SIG-M5 treated with dmso at 0.1 percent for 504 hours (cell line): ENCODE results near the gene ZNF280D.
"Not testable (repeated sequence)": the region's sequence is repeated elsewhere in the genome, so short reads cannot be mapped to it uniquely, and the experiment has no call there.

Experiments used
- DNase-seq: peaks from one replicate; lab custom pipeline; 2025; ENCODE audit not compliant: unreplicated experiment; lab: John Stamatoyannopoulos, UW

Gene ZNF280D

DNA sequence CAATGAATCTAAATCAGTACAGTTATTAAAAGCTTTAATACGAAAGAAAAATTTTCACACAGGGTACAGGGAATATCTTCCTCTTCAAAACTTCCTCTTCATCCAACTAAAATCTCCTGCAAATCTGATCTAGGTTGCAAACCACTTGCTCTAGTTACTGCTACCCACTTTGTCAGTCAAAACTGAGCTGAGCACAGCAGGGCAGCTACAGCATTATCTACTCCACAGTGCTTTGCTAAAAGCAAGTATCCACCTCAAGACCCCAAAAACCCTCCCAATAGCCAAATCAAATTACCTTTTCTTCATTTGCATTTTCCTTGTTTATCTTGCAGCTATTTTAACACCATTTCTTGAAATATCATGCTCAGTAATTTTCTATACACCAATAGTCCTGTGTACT lies 14.7 kb downstream of the ZNF280D start:
- DNase-seq = no peak

DNA sequence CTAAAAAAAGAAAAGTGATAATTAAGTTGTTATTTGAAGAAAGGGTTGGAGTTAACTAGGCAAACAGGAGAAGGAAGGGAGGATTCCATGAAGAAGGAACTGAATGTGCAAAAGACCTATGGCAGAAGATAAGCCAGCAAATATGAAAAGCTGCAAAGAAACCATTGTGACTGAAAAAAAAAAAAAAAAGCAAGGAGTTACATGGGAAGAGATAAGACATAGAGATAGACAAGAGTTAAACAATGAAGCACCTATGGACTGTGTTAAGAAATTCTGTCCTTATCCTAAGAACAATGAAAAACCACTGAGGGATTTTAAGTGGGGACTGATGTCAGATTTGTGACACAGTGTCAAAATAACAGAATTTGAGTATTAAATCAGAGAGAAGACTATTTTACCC lies 17.0 kb downstream of the ZNF280D start:
- no peak for DNase-seq

DNA sequence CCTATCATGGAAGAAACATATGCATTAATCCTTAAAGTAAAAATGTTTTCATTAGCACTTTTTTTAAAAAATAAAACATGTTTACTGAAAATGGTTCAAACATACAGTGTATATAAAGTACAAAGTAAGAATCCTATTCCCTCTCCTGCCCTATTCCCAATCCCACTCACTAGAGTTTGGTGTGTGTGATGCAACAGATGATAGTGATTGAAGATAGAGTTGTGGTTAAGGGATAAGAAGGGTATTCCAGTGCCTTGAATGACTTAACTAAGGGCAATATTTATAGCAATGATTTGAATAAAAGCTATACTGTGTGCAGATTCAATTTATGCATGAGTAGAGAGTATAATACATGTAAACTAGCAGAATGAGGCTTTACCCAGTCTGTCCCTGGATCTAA lies 18.1 kb downstream of the ZNF280D start:
- DNase-seq = no peak

DNA sequence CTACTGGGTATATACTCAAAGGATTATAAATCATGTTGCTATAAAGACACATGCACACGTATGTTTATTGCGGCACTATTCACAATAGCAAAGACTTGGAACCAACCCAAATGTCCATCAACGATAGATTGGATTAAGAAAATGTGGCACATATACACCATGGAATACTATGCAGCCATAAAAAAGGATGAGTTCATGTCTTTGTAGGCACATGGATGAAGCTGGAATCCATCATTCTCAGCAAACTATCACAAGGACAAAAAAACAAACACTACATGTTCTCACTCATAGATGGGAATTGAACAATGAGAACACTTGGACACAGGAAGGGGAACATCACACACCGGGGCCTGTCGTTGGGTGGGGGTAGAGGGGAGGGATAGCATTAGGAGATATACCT lies 23.8 kb downstream of the ZNF280D start:
- DNase-seq = not testable (repeated sequence)

DNA sequence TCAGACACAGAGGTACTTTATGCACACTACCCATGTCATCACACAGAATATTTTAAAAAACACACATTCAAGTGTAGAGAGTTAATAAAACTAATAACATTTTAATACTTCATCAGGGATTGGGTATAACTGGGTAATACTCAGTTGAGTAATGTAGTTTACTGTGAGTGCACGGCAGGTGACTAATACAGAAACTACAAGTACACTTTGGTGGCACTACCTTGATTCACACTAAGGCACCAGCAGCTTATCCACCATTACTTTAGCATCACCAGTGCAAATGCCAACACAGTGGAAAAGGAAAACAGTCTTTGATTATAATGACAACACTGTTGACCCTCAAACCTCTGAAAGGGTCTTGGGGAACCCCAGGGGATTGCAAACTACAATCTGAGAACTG lies 33.6 kb downstream of the ZNF280D start:
- DNase-seq = no peak

DNA sequence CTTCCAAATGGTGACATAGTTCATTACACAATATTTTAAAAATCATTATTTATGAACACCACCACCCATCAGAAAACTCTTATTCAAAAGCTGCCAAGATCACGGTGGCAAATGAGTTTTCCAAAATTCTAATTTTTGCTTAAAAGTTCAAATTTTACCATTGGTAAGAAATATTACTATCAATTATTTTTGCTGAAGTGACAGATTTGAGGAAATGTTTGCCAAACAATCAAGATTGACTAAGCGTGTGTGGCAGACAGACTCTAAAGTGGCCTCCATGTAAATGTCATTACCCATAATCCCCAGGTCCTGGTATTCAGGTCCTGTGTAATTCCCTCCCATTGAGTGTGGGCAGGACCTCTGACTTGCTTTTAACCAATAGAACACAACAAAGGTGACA lies 35.0 kb downstream of the ZNF280D start:
- no peak for DNase-seq

DNA sequence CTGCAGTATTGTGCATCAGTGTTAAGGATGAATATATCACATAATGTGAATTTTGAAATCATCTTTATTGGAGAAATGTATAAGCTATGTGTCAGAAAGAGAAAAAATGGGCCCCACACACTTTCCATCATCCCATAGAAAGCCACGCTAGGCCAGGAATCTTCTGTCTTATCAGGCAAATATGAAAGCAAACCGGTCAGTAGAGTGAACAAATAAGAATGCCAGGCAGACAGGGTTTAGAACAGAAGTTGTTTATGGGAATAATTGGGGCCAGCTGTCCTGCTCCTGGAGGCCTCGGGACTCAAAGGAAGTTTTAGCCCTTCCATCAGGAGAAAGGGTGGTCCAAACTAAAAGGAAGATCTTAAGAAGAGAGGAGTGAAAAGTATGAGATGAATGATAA lies 39.5 kb downstream of the ZNF280D start:
- DNase-seq = no peak

DNA sequence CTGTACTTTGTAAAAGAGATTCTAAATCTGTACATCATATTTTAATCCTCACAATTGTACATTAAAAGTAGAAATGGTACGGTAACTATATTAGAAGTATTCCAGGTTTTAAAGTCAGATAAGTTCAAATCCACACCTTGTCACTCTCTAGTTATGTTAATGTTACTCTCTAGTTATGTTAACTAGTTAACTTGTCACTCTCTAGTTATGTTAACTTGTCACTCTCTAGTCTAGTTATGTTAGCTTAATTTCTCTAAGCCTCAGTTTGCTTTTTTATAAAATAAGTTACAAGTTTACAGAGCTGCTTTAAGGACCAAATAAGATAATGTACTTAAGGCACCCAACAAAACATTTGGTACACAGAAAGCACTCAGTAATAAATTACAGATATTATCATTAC lies 42.6 kb downstream of the ZNF280D start:
- no peak for DNase-seq

DNA sequence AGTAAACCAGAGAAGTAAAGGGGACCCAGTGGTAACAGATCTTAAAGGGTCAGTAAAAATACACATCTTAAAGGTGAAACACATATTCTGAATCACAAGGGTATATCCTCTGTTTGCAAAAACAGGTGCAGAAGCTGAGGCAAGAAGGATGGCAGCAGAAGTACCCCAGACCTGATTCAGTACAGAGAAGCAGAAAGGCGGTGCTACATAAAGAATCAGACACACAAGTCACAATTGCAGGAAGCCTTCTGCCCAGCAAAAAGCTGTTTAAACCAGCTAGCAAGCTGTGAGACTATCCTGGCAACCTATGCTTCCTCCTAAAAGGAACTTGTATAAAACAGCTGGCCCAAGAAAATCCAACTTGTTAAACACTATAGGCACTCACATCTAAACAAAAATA lies 49.4 kb downstream of the ZNF280D start:
- no peak for DNase-seq

DNA sequence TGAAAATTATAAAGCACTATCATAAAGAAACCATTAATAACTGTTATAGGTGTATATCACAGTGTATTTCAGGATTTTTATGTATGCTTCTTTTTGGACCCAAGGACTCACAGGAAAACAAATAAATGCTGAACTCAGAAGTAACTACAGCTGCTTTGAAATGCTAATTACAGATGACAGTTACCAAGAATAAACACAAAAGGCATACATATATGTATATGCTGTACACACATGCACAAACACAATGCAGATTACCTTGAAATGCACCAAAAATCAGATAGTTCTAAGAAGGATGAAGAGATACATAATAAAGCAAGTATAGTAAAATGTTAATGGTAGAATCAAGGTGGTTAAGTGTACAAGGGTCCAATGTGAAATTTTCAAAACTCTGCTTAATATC lies 52.2 kb downstream of the ZNF280D start:
- DNase-seq = no peak

DNA sequence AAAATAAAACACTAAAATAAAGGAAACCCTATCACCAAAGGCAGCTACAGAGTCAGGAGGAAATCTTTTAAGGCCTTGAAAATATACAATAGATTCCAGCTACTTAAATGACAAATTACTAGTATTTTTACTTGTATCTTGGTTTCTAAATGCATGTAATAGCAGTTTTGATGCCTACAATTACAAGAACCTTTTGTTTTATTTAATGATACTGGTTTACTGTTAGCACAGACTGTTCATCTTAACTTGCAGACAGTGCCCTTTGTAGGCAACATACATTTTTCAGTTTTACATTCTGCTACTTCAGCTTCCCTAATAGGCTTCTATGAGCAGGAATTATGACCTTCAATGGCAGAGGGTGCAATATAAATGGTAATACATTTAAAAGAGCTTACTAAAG lies 54.1 kb downstream of the ZNF280D start:
- no peak for DNase-seq

DNA sequence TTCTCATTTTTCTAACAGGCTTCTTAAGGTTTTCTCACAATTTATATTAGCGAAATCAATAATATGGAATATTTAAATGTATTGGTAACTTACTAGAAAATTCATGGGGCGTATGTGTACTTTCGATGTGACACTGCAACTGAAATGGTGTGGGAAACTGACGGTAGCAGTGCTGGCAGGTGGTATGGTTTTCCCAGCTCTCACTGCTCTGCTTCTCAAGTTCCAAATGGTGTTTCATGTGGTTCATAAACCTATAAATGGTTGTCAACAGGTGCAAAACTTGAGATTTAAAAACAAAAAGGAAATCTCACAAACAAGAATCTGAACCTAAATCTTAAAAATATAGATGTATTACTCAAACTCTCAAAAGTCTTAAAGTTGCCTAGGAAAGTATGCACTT lies 54.7 kb downstream of the ZNF280D start:
- no peak for DNase-seq

DNA sequence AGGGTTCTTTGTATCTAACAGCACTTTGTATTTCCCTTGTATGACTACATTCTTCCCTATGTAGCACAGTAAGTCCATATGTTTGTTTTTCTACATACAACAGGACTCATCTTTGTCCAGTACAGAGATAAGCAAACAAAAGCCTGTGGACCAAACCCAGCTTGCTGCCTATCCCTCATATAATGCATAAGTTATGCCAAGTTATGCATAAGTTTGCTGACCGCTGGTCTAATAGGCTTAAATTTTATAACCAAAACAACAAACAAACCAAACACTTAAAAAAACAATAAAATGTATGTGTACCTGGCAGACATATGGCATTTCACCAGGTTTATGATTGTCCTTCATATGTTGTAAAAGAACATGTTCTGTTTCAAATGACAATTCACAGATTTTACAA lies 56.0 kb downstream of the ZNF280D start:
- DNase-seq = no peak

DNA sequence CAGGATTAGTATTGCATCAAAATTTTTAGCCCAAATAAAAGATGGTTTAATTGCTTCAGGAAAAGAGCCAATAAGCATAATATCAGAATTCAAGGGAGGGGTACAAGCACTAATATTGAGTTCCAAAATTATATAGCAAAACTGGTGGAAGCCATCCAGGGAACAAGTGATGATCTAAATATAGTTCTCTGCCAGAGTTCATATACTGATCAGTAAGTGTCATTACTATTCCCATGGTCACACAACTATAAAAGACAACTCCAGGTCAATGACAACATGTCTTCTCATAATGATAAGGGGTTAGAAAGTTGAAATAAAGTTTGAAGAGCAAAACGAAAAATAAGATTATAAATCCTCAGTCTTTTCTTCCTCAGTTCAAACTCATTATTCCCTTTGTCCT lies 57.4 kb downstream of the ZNF280D start:
- DNase-seq = no peak

DNA sequence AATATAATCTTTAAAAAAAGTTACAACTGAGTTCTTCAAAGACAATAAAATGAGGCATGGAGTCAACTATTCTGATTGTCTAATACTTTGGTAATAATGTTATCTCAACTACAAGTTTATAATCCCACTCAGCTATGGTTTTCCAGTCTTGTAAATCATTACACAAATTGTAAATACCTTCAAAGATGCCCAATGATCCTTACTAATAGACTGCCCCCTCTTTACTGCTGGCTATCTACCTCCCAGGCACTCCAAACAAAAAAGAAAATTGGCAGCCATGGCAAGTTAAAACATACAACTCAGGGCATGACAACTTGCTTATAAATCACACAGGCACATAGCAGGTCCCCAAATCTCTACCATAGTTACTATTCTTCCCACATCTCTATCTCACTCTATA lies 58.5 kb downstream of the ZNF280D start:
- no peak for DNase-seq

DNA sequence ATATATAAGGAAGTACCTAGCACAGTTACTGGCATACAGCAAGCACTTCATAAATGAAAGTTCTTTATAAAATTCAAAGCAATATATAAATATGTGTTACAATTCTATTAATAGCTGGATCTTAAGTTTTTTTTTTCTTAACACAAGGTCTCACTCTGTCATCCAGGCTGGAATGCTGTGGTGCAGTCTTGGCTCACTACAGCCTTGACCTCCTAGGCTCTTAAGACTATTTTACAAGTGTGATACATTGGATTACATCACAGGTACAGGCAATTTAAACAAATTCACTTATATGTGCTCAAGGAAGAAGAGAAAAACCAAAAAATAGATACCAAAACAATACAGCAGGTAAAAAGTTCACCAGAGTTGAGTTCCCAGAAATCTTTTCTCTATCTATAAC lies 60.6 kb downstream of the ZNF280D start:
- no peak for DNase-seq

DNA sequence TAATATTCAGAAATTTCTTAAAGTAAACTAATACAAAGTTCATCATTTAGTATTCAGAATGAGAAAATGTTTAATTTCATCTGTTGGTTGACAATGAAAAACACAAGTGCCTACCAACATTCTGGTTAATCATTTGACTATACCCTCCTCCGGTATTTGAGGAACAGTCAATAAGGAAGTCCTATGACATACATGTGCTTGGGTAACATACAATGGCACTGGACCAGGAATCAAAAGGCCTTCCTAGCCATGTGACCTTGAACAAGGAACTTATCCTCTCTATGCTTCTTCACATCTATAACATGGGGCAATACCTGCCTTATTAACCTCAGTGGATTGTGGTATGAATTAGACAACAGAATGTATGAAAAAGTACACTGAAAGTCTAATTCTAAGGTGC lies 65.8 kb downstream of the ZNF280D start:
- DNase-seq = no peak

DNA sequence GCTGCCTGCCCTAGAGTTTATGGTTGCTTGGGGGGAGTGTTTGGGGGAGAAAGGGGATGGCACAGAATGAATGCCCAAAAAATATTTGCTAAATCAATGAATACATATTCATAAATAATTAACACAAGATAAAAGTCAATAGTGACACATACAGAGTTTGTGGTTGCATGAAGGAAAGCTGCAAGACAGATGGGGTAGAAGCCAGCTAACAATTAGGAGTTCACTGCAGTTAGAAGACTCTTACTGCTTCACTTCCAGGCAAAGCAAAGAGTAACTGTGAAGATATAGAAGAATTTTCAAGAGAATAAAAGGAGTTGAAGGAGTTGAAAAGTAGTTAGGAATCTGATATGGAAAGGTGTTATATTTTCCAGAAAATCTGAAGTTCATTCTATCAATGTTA lies 72.4 kb downstream of the ZNF280D start:
- no peak for DNase-seq

DNA sequence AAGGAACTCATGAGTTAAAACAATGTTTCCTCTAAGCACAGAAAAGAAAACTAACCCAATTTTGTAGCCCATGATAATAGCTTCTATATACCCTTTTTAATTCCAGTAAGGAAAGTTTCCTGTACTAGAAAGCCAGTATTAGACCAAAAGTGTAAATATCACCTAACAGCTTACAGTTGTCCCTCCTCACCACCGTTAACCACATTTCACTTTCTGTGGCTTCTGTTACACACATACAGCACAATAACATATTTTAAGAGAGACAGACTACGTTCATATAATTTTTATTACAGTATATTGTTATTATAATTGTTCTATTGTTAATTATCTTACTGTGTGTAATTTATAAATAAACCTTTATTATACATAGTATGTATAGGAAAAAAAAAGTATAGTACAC lies 74.1 kb downstream of the ZNF280D start:
- no peak for DNase-seq

DNA sequence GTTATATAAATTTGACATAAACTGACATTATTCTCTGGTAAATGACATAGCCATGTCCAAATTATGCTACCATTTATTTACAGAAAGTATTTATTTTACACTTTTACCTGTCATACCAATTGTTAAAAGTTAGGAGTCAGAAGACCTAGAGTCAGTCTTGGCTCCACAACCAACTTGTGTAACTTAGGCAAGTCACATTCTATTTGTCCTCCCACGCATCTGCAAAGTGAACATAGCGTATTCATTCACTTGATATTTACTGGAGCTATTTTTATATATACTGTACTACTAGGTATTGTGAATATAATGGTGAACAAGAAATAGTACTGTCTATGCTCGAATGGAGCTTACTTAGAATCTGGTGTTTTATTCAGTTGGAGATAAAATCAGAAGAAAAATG lies 78.7 kb downstream of the ZNF280D start:
- DNase-seq = no peak

DNA sequence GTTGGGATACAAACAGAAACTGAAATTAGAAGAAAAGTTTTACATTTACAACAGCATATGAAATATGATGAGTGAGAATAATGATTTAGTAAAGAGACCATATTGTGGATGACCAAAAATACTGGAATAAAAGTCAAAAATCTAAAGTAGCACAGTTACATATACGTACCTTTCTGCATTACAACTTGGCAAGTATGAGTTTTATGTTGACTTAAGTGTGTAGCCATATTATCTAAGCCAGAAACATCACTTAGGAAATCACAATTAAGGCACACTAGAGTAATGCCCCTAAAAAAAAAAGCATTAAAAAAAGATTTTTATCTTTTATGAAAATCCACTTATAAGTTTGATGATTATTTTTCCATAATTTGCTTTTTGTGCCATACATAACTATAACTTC lies 79.1 kb downstream of the ZNF280D start:
- DNase-seq = no peak

DNA sequence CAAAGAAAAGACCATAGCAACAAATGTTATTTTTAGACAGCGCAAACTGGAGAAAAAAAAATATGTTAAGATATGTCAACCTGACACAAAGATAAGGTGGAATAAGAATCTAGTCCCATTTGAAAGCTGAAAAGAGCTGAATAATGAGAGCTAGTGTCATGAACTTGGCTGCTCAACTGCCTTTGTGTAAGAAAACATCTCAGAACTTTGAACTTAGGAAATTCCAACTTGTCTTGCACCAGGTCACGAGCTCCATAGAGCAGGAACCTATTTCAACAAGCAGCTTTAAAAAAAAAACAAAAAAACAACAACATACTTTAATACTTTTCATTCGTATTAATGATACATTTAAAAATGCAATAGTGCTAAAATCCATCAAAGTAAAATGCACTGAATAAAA lies 79.5 kb downstream of the ZNF280D start:
- no peak for DNase-seq

DNA sequence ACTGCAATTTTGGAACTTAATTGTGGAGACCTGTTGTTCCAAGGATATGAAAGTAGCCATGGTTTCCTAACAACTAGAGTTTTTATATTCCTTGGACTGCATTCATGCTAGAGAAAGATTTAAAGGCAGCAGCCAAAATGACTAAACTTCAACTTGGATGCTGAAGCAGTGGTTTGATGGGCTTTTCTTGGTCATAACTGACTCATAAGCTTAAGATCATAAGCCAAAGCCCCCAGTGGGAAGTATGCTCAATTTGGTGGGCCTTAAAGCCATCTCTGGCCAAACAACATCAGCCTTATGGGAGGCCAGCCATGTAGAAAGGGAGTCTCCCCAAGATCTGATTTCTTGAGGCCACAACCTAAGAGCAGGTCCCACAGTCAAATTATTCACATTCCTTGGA lies 80.2 kb downstream of the ZNF280D start:
- DNase-seq = no peak

DNA sequence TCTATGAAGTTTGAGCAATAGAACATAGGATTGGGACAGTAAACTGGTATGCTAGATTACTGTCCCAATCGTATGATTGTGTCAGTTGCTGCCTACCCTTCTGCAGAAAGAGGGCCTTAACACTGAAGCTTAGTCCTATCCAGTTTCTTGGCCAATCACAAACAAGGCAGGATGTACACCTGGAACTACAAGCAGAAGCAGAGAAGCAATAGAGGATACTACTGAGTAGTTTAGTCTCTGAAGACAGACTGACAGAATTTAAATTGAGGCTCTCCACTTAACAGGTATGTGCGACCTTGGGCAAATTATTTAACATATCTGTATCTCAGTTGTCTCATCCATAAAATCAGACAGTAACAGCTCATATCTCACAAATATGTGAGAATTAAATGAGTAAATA lies 85.0 kb downstream of the ZNF280D start:
- no peak for DNase-seq
